Breast epithelium (tissue), 3 donors: ENCODE measurements around the gene ST6GALNAC4.

Source experiments
- CTCF ChIP-seq, 3 donors: fragments of 450-650 bp; IDR thresholded peaks; one replicate each; pipeline ENCODE4 v1.5.1; 2016 to 2017; ENCODE audit warnings: antibody characterized with exemption in 3 of 3, mild to moderate bottlenecking in 3 of 3, moderate library complexity in 3 of 3
- POLR2A ChIP-seq: fragments of 450-650 bp; IDR thresholded peaks from one replicate; pipeline ENCODE4 v1.6.1; 2016; ENCODE audit warnings: antibody characterized with exemption, mild to moderate bottlenecking, moderate library complexity
- POLR2AphosphoS5 ChIP-seq, 3 donors: sonication (generic); formaldehyde crosslinking; IDR thresholded peaks; one replicate each; pipeline ENCODE4 v1.6.1; 2017; ENCODE audit warnings: antibody characterized with exemption in 3 of 3

GRCh38 chr9:127945942-127946341, 29.1 kb upstream of the ST6GALNAC4 start:
- TF ChIP-seq POLR2A (no peak), CTCF (IDR thresholded peaks at IDR 0.05) (no peak), POLR2AphosphoS5 (IDR thresholded peaks at IDR 0.05) (no peak)
